Fibroblast of lung (primary cell): ENCODE data around the gene ENG. TPM values are rescaled to one million over a fixed set of nuclear protein-coding genes. Genes with fewer than 3 reads are reported as not detected.
"Not testable (repeated sequence)": the region's sequence is repeated elsewhere in the genome, so short reads cannot be mapped to it uniquely, and the experiment has no call there.

Experiments used
- DNase-seq, 2 donors: peaks; one replicate each; pipeline versions ENCODE4 v3.0.0 to v3.0.0-alpha.2; 2010; ENCODE audit warnings: low read depth in 2 of 2
- H2AFZ ChIP-seq: 2 replicates; pipeline ENCODE4 v1.5.1; 2012; ENCODE audit warnings: low read length, control low read depth, inconsistent platforms
- H3K27ac ChIP-seq: 2 replicates; pipeline ENCODE4 v1.5.1; 2011; ENCODE audit warnings: low read length, control low read depth; ENCODE audit not compliant: insufficient read depth
- H3K27me3 ChIP-seq: 2 replicates; pipeline ENCODE4 v1.5.1; 2011; ENCODE audit warnings: mild to moderate bottlenecking, low read length; ENCODE audit not compliant: control insufficient read depth, insufficient read depth
- H3K36me3 ChIP-seq: 2 replicates; pipeline ENCODE4 v1.5.1; 2011; ENCODE audit warnings: low read length; ENCODE audit not compliant: control insufficient read depth, insufficient read depth
- H3K4me1 ChIP-seq: 2 replicates; pipeline ENCODE4 v1.5.1; 2011; ENCODE audit warnings: low read length; ENCODE audit not compliant: control insufficient read depth, insufficient read depth; ENCODE audit errors: extremely low read depth
- H3K4me2 ChIP-seq: 2 replicates; pipeline ENCODE4 v1.5.1; 2011; ENCODE audit warnings: low read length, control low read depth; ENCODE audit not compliant: insufficient read depth; ENCODE audit errors: extremely low read depth
- H3K4me3 ChIP-seq, 4 experiments: fragments of 200-600 bp in 1 of 4; sonication (generic) in 1 of 4; replicated peaks in 1 of 4; 2 replicates each; pipeline ENCODE4 v1.5.1; 2011 to 2016; ENCODE audit warnings: low read length in 4 of 4, low read depth in 3 of 4, mild to moderate bottlenecking in 3 of 4, control low read depth in 2 of 4, inconsistent platforms in 1 of 4, mixed read lengths in 1 of 4; ENCODE audit not compliant: insufficient read depth in 1 of 4; ENCODE audit errors: control extremely low read depth in 1 of 4
- H3K79me2 ChIP-seq: 2 replicates; pipeline ENCODE4 v1.5.1; 2012; ENCODE audit warnings: mild to moderate bottlenecking, low read length, inconsistent platforms; ENCODE audit not compliant: control insufficient read depth, insufficient read depth
- H3K9ac ChIP-seq: 2 replicates; pipeline ENCODE4 v1.5.1; 2011; ENCODE audit warnings: mild to moderate bottlenecking, low read length, control low read depth; ENCODE audit not compliant: insufficient read depth
- H3K9me3 ChIP-seq: 2 replicates; pipeline ENCODE4 v1.5.1; 2012; ENCODE audit warnings: low read depth, low read length; ENCODE audit not compliant: control insufficient read depth, insufficient read depth
- H4K20me1 ChIP-seq: 2 replicates; pipeline ENCODE4 v1.5.1; 2011; ENCODE audit warnings: low read length; ENCODE audit not compliant: control insufficient read depth, insufficient read depth; ENCODE audit errors: extremely low read depth
- CTCF ChIP-seq, 2 donors: IDR thresholded peaks in 1 of 2; conservative IDR thresholded peaks in 1 of 2; 1 replicate in 1 of 2; 2 replicates in 1 of 2; pipeline ENCODE4 v1.5.1; 2011 to 2012; ENCODE audit warnings: low read length in 2 of 2, control low read depth in 1 of 2, inconsistent platforms in 1 of 2, low read depth in 1 of 2, mild to moderate bottlenecking in 1 of 2
- EZH2 ChIP-seq: IDR thresholded peaks from 2 replicates; pipeline ENCODE4 v1.5.1; 2012; ENCODE audit warnings: low read length, control low read depth, mild to moderate bottlenecking; ENCODE audit errors: missing control alignments
- polyA plus RNA-seq, 2 donors: library from polyadenylated mRNA; depleted of rRNA in 1 of 2; stranded (reverse) in 1 of 2; unstranded in 1 of 2; fragments of >200 nt; gene quantifications; 2 replicates each; pipeline ENCODE4 v1.2.1, GENCODE V29; 2011 to 2012; ENCODE audit warnings: missing spikeins in 1 of 2
- total RNA-seq: library from RNA; depleted of rRNA; stranded (reverse); fragments of >200 nt; gene quantifications from 2 replicates; pipeline ENCODE4 v1.2.1, GENCODE V29; 2014

The ENG gene
- total and polyA plus RNA-seq, 2 donors (not counting 1 experiment from before 2014, with no cell fraction given): 30.4 to 59.0 TPM

GRCh38 chr9:127870887-127871286 is 16.4 kb upstream of the ENG start:
- H3K27ac ChIP-seq: no peak overlapping the region
- peaks cover 4% of the 10 kb centered on the region for H3K79me2 ChIP-seq
- no peak for DNase-seq
- H3K9ac ChIP-seq: no peak overlapping the region
- peaks cover 14% of the 10 kb centered on the region for H3K4me1 ChIP-seq
- H3K4me2 ChIP-seq: no peak overlapping the region
- no peaks in the 10 kb centered on the region for H4K20me1 ChIP-seq
- no peaks in the 10 kb centered on the region for H3K27me3 ChIP-seq
- H2AFZ ChIP-seq: no peak overlapping the region
- H3K4me3 ChIP-seq: no peak overlapping the region
- TF ChIP-seq CTCF (conservative IDR thresholded peaks at IDR 0.05 in 1 of 2, IDR thresholded peaks at IDR 0.05 in 1 of 2; ENCODE audit: low read depth in 1 of 2, low read length in 2 of 2) (no peak), EZH2 (no peak)
- peaks cover 30% of the 10 kb centered on the region for H3K36me3 ChIP-seq
- H3K9me3 ChIP-seq: no peaks in the 10 kb centered on the region

GRCh38 chr9:127870153-127870491 is 15.7 kb upstream of the ENG start:
- not testable (repeated sequence) for H2AFZ ChIP-seq
- H3K36me3 ChIP-seq: peaks cover 30% of the 10 kb centered on the region

GRCh38 chr9:127869310-127870152 is 15.1 kb upstream of the ENG start:
- Histone ChIP-seq H3K9ac (no peak overlapping the region), H3K9me3 (no peaks in the 10 kb centered on the region), H2AFZ (no peak overlapping the region), H3K27ac (no peak overlapping the region), H3K79me2 (no peaks in the 10 kb centered on the region), H3K27me3 (no peaks in the 10 kb centered on the region), H3K4me1 (peaks cover 5% of the 10 kb centered on the region), H4K20me1 (no peaks in the 10 kb centered on the region), H3K4me2 (no peak overlapping the region), H3K4me3 (no peak overlapping the region), H3K36me3 (peaks cover 30% of the 10 kb centered on the region)
- peak; percentile 61 to 80 for DNase-seq
- TF ChIP-seq EZH2 (no peak), CTCF (conservative IDR thresholded peaks at IDR 0.05 in 1 of 2, IDR thresholded peaks at IDR 0.05 in 1 of 2; ENCODE audit: low read depth in 1 of 2, low read length in 2 of 2) (peak; percentile 88 to 91)

More at GRCh38 chr9:127870153-127870491, 15.7 kb upstream of the ENG start:
- H3K9me3 ChIP-seq, H4K20me1 ChIP-seq, DNase-seq, H3K4me3 ChIP-seq, H3K27me3 ChIP-seq, H3K9ac ChIP-seq, H3K4me1 ChIP-seq, H3K4me2 ChIP-seq, H3K27ac ChIP-seq, H3K79me2 ChIP-seq: not testable (repeated sequence)
